ENCODE results near the gene SLC22A4.

- no peak for TF ChIP-seq CTCF (IDR thresholded peaks at IDR 0.05)
- TF ChIP-seq POLR2A (IDR thresholded peaks at IDR 0.05), result no peak
Measured at GRCh38 chr5:132281856-132282614, 12.2 kb upstream of the SLC22A4 start.
